Keratinocyte (primary cell): ENCODE measurements around the gene SLITRK3. TPM values are rescaled to one million over a fixed set of nuclear protein-coding genes. Genes with fewer than 3 reads are reported as not detected.

Experiments
- DNase-seq: peaks from one replicate; pipeline ENCODE4 v3.0.0-alpha.2; 2011; ENCODE audit warnings: low read depth, missing footprints, low spot score
- FAIRE-seq: peaks from 2 replicates; lab custom pipeline; 2011; peaks lifted over from hg19 to GRCh38; lab: Jason Lieb, UNC
- H2AFZ ChIP-seq: 2 replicates; pipeline ENCODE4 v1.6.0; 2012; ENCODE audit warnings: low read length, control low read depth, inconsistent platforms; ENCODE audit not compliant: control insufficient read depth
- H3K27ac ChIP-seq: 2 replicates; pipeline ENCODE4 v1.5.1; 2011; ENCODE audit warnings: low read length; ENCODE audit not compliant: control insufficient read depth, insufficient read depth
- H3K27me3 ChIP-seq: 3 replicates; pipeline ENCODE4 v1.6.0; 2011; ENCODE audit warnings: low read length; ENCODE audit not compliant: control insufficient read depth, insufficient read depth; ENCODE audit errors: extremely low read depth
- H3K36me3 ChIP-seq, 2 experiments: 2 replicates in 1 of 2; 3 replicates in 1 of 2; pipeline ENCODE4 v1.5.1; 2011; ENCODE audit warnings: low read length in 2 of 2, mild to moderate bottlenecking in 1 of 2; ENCODE audit not compliant: control insufficient read depth in 2 of 2, insufficient read depth in 2 of 2; ENCODE audit errors: extremely low read depth in 1 of 2
- H3K4me1 ChIP-seq: 3 replicates; pipeline ENCODE4 v1.5.1; 2011; ENCODE audit warnings: low read length; ENCODE audit not compliant: control insufficient read depth, insufficient read depth; ENCODE audit errors: extremely low read depth
- H3K4me2 ChIP-seq: 3 replicates; pipeline ENCODE4 v1.6.0; 2011; ENCODE audit warnings: low read depth, low read length; ENCODE audit not compliant: control insufficient read depth, insufficient read depth; ENCODE audit errors: extremely low read depth
- H3K4me3 ChIP-seq, 3 experiments: fragments of 200-600 bp in 1 of 3; sonication (generic) in 1 of 3; 2 replicates in 2 of 3; 3 replicates in 1 of 3; pipeline ENCODE4 v1.5.1; 2011 to 2016; ENCODE audit warnings: low read length in 3 of 3, mild to moderate bottlenecking in 3 of 3, control low read depth in 2 of 3, inconsistent platforms in 1 of 3, low read depth in 1 of 3, mixed read lengths in 1 of 3, mixed run types in 1 of 3, moderate library complexity in 1 of 3; ENCODE audit not compliant: control insufficient read depth in 2 of 3, insufficient read depth in 2 of 3; ENCODE audit errors: extremely low read depth in 1 of 3
- H3K79me2 ChIP-seq: 2 replicates; pipeline ENCODE4 v1.6.0; 2012; ENCODE audit warnings: low read length; ENCODE audit not compliant: control insufficient read depth, insufficient read depth
- H3K9ac ChIP-seq: 3 replicates; pipeline ENCODE4 v1.6.0; 2011; ENCODE audit warnings: low read length; ENCODE audit not compliant: control insufficient read depth, insufficient read depth; ENCODE audit errors: extremely low read depth
- H3K9me1 ChIP-seq: 3 replicates; pipeline ENCODE4 v1.6.0; 2011; ENCODE audit warnings: low read length; ENCODE audit not compliant: control insufficient read depth, insufficient read depth; ENCODE audit errors: extremely low read depth
- H3K9me3 ChIP-seq: 2 replicates; pipeline ENCODE4 v1.5.1; 2012; ENCODE audit warnings: low read depth, low read length; ENCODE audit not compliant: control insufficient read depth
- H4K20me1 ChIP-seq: 3 replicates; pipeline ENCODE4 v1.6.0; 2011; ENCODE audit warnings: low read length; ENCODE audit not compliant: control insufficient read depth, insufficient read depth; ENCODE audit errors: extremely low read depth
- CTCF ChIP-seq, 3 experiments: IDR thresholded peaks in 1 of 3; conservative IDR thresholded peaks in 1 of 3; optimal IDR thresholded peaks in 1 of 3; 2 replicates in 2 of 3; 3 replicates in 1 of 3; pipeline versions ENCODE3 to v1.5.1; 2011; ENCODE audit warnings: low read length in 3 of 3, mild to moderate bottlenecking in 3 of 3, moderate library complexity in 2 of 3, control low read depth in 1 of 3, inconsistent platforms in 1 of 3; ENCODE audit not compliant: insufficient read depth in 2 of 3; ENCODE audit errors: extremely low read depth in 1 of 3
- EZH2 ChIP-seq: IDR thresholded peaks from one replicate; pipeline ENCODE4 v1.6.1; 2012; ENCODE audit warnings: inconsistent platforms, mild to moderate bottlenecking, low read length, moderate library complexity
- dilution Hi-C: fragments of 300-500 bp; cut with MboI; formaldehyde crosslinking; loops from one replicate; pipeline ENCODE4 v1.7.0; 2020; ENCODE audit warnings: low sequenced_read_pairs; ENCODE audit not compliant: extremely low pct_ligation_motif_present
- polyA plus RNA-seq, 5 experiments: library from polyadenylated mRNA; depleted of rRNA in 3 of 5; stranded (reverse) in 3 of 5; stranded (forward) in 1 of 5; unstranded in 1 of 5; fragments of >200 nt; gene quantifications; 1 replicate in 1 of 5; 2 replicates in 3 of 5; 3 replicates in 1 of 5; pipeline versions ENCODE4 v1.2.1 to v1.2.3, GENCODE V29; 2011 to 2012; ENCODE audit warnings: missing spikeins in 2 of 5, low read depth in 1 of 5, low replicate concordance in 1 of 5

The SLITRK3 gene
- polyA plus RNA-seq, 1 donor (not counting 4 experiments of a cell fraction or from before 2014, with no cell fraction given) = not detected

GRCh38 chr3:165181556-165181955 is 14.6 kb downstream of the SLITRK3 start:
- Histone ChIP-seq H3K9me3 (no peaks in the 10 kb centered on the region), H3K4me1 (no peaks in the 10 kb centered on the region), H3K4me3 (no peak overlapping the region), H3K9ac (no peak overlapping the region), H3K27ac (no peak overlapping the region), H3K79me2 (no peaks in the 10 kb centered on the region), H3K27me3 (no peaks in the 10 kb centered on the region), H2AFZ (no peak overlapping the region), H3K9me1 (no peaks in the 10 kb centered on the region), H3K36me3 (no peaks in the 10 kb centered on the region), H4K20me1 (no peaks in the 10 kb centered on the region), H3K4me2 (no peak overlapping the region)
- no peak for DNase-seq
- no peak for TF ChIP-seq CTCF (optimal IDR thresholded peaks at IDR 0.05 in 1 of 3, IDR thresholded peaks at IDR 0.05 in 1 of 3, conservative IDR thresholded peaks at IDR 0.05 in 1 of 3; ENCODE audit: extremely low read depth in 1 of 3, insufficient read depth in 2 of 3, low read length in 3 of 3)
- TF ChIP-seq EZH2 = no peak
- dilution Hi-C loops = no loop called here
- FAIRE-seq = no peak

- no peak for FAIRE-seq
- dilution Hi-C loops = no loop called here
Observed at GRCh38 chr3:165170236-165170635, 25.9 kb downstream of the SLITRK3 start.

More at GRCh38 chr3:165170236-165170635, 25.9 kb downstream of the SLITRK3 start:
- no peaks in the 10 kb centered on the region for H3K79me2 ChIP-seq
- no peaks in the 10 kb centered on the region for H3K9me1 ChIP-seq
- H3K4me3 ChIP-seq = no peak overlapping the region
- H3K36me3 ChIP-seq = no peaks in the 10 kb centered on the region
- H4K20me1 ChIP-seq = no peaks in the 10 kb centered on the region
- H3K4me2 ChIP-seq = no peak overlapping the region
- no peak overlapping the region for H3K27ac ChIP-seq
- DNase-seq = no peak
- no peaks in the 10 kb centered on the region for H3K4me1 ChIP-seq
- no peaks in the 10 kb centered on the region for H3K9me3 ChIP-seq
- TF ChIP-seq CTCF (optimal IDR thresholded peaks at IDR 0.05 in 1 of 3, IDR thresholded peaks at IDR 0.05 in 1 of 3, conservative IDR thresholded peaks at IDR 0.05 in 1 of 3; ENCODE audit: extremely low read depth in 1 of 3, insufficient read depth in 2 of 3, low read length in 3 of 3) (no peak), EZH2 (no peak)
- H3K9ac ChIP-seq = no peak overlapping the region
- H2AFZ ChIP-seq = no peak overlapping the region
- H3K27me3 ChIP-seq = no peaks in the 10 kb centered on the region
